GM23338 (cell line): ENCODE measurements around the gene SLC12A5. TPM values are rescaled to one million over a fixed set of nuclear protein-coding genes. Genes with fewer than 3 reads are reported as not detected.

ENCODE experiments used
- CREB1 ChIP-seq: fragments of 250-450 bp; sonication (Bioruptor Pico); IDR thresholded peaks from 2 replicates; pipeline ENCODE4 v1.5.0; 2020; ENCODE audit warnings: low read depth, mild to moderate bottlenecking, moderate library complexity
- ETS1 ChIP-seq: IDR thresholded peaks from 2 replicates; pipeline ENCODE4 v1.6.1; 2016; ENCODE audit warnings: antibody characterized with exemption
- EZH2 ChIP-seq: fragments of 200-600 bp; sonication (generic); IDR thresholded peaks from one replicate; pipeline ENCODE4 v1.8.0; 2017; ENCODE audit warnings: antibody characterized with exemption, mild to moderate bottlenecking, low read depth; ENCODE audit not compliant: unreplicated experiment
- EZH2phosphoT487 ChIP-seq: fragments of 200-600 bp; sonication (generic); IDR thresholded peaks from one replicate; pipeline ENCODE4 v1.8.1; 2018; ENCODE audit warnings: antibody characterized with exemption; ENCODE audit not compliant: unreplicated experiment
- NANOG ChIP-seq: IDR thresholded peaks from 2 replicates; pipeline ENCODE4 v1.6.1; 2016; ENCODE audit warnings: antibody characterized with exemption, borderline replicate concordance
- REST ChIP-seq: IDR thresholded peaks from one replicate; pipeline ENCODE4 v1.6.1; 2018; ENCODE audit warnings: antibody characterized with exemption; ENCODE audit not compliant: unreplicated experiment
- ZNF114 ChIP-seq: fragments of 250-450 bp; sonication (Bioruptor Pico); IDR thresholded peaks from 2 replicates; pipeline ENCODE4 v1.5.0; 2020; ENCODE audit warnings: mild to moderate bottlenecking, moderate library complexity
- ZNF331 ChIP-seq: fragments of 250-450 bp; sonication (Bioruptor Pico); IDR thresholded peaks from 2 replicates; pipeline ENCODE4 v1.5.0; 2020; ENCODE audit warnings: low read depth, mild to moderate bottlenecking, moderate library complexity
- ZNF462 ChIP-seq: fragments of 250-450 bp; sonication (Bioruptor Pico); IDR thresholded peaks from 2 replicates; pipeline ENCODE4 v1.5.0; 2020; ENCODE audit warnings: mild to moderate bottlenecking, moderate library complexity
- polyA plus RNA-seq: library from polyadenylated mRNA; unstranded; fragments of >200 nt; fragmentation: Nextera tagmentation; extraction: Ambion mirVana; gene quantifications from 2 replicates; pipeline ENCODE4 v1.2.1, GENCODE V29; 2016
- total RNA-seq: library from RNA; depleted of rRNA; stranded (reverse); fragments of >200 nt; shearing (Covaris generic); gene quantifications from 2 replicates; pipeline ENCODE4 v1.2.3, GENCODE V29; 2014

The SLC12A5 gene
- total and polyA plus RNA-seq, 2 experiments from 2014 or later: 3.5 to 8.4 TPM

- no peak for TF ChIP-seq ZNF462 (CRISPR knock-in tag)
- no peak for TF ChIP-seq NANOG
- no peak for TF ChIP-seq CREB1 (CRISPR knock-in tag)
- no peak for TF ChIP-seq ZNF114
- TF ChIP-seq ETS1: no peak
- no peak for TF ChIP-seq EZH2
- no peak for TF ChIP-seq REST
- no peak for TF ChIP-seq EZH2phosphoT487
- TF ChIP-seq ZNF331: no peak
Observed at GRCh38 chr20:46065006-46065405, 36.0 kb downstream of the SLC12A5 start (continued).
